Prostate gland (tissue), 2 donors: ENCODE data around the gene CDC123. TPM values are rescaled to one million over a fixed set of nuclear protein-coding genes. Genes with fewer than 3 reads are reported as not detected.

ENCODE experiments used
- DNase-seq: peaks from one replicate; pipeline ENCODE4 v3.0.0-alpha.2; 2019; ENCODE audit warnings: low spot score
- H3K27ac ChIP-seq, 2 donors: fragments of 200-600 bp; sonication (generic); 2 replicates each; pipeline ENCODE4 v1.5.1; 2017 to 2019
- H3K27me3 ChIP-seq: fragments of 200-600 bp; sonication (generic); replicated peaks from 2 replicates; pipeline ENCODE4 v1.5.1; 2019; ENCODE audit not compliant: insufficient read depth
- H3K36me3 ChIP-seq, 2 donors: fragments of 200-600 bp; sonication (generic); 1 replicate in 1 of 2; 2 replicates in 1 of 2; pipeline versions ENCODE4 v1.5.1 to v1.8.1; 2017 to 2019
- H3K4me1 ChIP-seq: fragments of 200-600 bp; sonication (generic); replicated peaks from 2 replicates; pipeline ENCODE4 v1.5.1; 2019
- H3K4me3 ChIP-seq, 2 donors: fragments of 200-600 bp; sonication (generic); 2 replicates each; pipeline ENCODE4 v1.5.1; 2017 to 2019
- H3K9me3 ChIP-seq: fragments of 200-600 bp; sonication (generic); 2 replicates; pipeline ENCODE4 v1.5.1; 2017
- POLR2A ChIP-seq: fragments of 450-650 bp; IDR thresholded peaks from one replicate; pipeline ENCODE4 v1.6.1; 2016; ENCODE audit warnings: antibody characterized with exemption, mild to moderate bottlenecking
- POLR2AphosphoS5 ChIP-seq: sonication (generic); formaldehyde crosslinking; IDR thresholded peaks from one replicate; pipeline ENCODE4 v1.6.1; 2017; ENCODE audit warnings: antibody characterized with exemption
- WGBS: methylation state at CpG from one replicate; pipeline ENCODE4 v1.1.5; 2018; 5-methylcytosine and 5-hydroxymethylcytosine counted together
- intact Hi-C: fragments of 100-400 bp; cut with DNase I; formaldehyde crosslinking; loops from one replicate; pipeline ENCODE4 v1.14.2; 2022
- total RNA-seq, 2 donors: library from RNA; depleted of rRNA; stranded (reverse); fragments of >200 nt; gene quantifications; one replicate each; pipeline ENCODE4 v1.1.0, GENCODE V29; 2016
- TF ChIP-seq, protein P1 (sequence below), 4 experiments: fragments of 200-600 bp in 2 of 4; fragments of 450-650 bp in 2 of 4; sonication (generic) in 2 of 4; IDR thresholded peaks; 1 replicate in 3 of 4; 2 replicates in 1 of 4; pipeline ENCODE4 v1.5.1; 2016 to 2019; ENCODE audit warnings: antibody characterized with exemption in 4 of 4, mild to moderate bottlenecking in 2 of 4, moderate library complexity in 2 of 4

The CDC123 gene
- total RNA-seq, 2 donors from 2014 or later = 52.4 to 63.3 TPM

DNA sequence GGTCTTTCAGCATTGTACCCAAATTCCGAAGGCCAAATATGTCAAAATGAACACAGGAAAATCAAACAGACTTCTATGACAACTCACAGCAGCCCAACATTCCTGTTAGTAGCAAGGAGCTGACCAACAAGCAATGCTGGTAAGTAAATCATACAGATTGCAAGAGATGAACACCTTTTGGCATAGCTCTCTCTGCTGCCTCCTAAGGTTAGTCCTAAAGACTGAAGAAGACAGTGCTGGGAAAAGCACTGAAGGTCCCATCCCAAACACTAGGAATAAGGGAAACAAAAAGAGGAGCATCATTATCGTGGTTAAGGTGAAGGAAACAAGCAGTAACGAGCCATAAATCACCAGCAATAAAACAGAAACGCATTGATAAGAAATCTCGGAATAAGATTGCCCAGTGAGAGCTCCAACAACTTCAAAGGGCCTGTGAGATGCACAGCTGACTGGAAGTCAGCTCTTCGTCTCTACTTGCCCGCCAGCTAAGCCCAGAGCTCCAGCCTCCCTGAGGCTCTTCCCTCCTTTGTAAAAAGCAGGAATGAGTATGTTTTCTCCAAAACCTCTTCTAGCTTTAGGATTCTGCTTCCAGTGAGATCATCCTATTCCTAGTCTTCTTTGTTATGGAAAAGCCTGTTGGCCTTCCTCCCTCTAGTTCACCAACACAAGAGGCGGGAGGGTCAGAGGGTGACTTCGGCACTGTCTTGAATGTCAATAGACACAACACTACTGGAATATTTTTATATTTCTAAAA lies 15.6 kb upstream of the CDC123 start:
- WGBS = 59% methylated on average over 9 of the region's 9 CpGs
- peaks cover 5 to 8% of the 10 kb centered on the region in 2 donors for H3K36me3 ChIP-seq
- no peaks in the 10 kb centered on the region for H3K9me3 ChIP-seq
- H3K27me3 ChIP-seq = no peaks in the 10 kb centered on the region
- no peak overlapping the region for H3K27ac ChIP-seq
- TF ChIP-seq POLR2AphosphoS5 (no peak), POLR2A (no peak)
- TF ChIP-seq, protein P1, sequence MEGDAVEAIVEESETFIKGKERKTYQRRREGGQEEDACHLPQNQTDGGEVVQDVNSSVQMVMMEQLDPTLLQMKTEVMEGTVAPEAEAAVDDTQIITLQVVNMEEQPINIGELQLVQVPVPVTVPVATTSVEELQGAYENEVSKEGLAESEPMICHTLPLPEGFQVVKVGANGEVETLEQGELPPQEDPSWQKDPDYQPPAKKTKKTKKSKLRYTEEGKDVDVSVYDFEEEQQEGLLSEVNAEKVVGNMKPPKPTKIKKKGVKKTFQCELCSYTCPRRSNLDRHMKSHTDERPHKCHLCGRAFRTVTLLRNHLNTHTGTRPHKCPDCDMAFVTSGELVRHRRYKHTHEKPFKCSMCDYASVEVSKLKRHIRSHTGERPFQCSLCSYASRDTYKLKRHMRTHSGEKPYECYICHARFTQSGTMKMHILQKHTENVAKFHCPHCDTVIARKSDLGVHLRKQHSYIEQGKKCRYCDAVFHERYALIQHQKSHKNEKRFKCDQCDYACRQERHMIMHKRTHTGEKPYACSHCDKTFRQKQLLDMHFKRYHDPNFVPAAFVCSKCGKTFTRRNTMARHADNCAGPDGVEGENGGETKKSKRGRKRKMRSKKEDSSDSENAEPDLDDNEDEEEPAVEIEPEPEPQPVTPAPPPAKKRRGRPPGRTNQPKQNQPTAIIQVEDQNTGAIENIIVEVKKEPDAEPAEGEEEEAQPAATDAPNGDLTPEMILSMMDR (IDR thresholded peaks at IDR 0.05) = no peak
- intact Hi-C loops = no loop called here
- DNase-seq = no peak
- no peak overlapping the region for H3K4me3 ChIP-seq
- no peaks in the 10 kb centered on the region for H3K4me1 ChIP-seq

- Histone ChIP-seq H3K36me3 (peaks cover 5 to 8% of the 10 kb centered on the region in 2 donors), H3K27me3 (no peaks in the 10 kb centered on the region), H3K4me1 (no peaks in the 10 kb centered on the region), H3K4me3 (no peak overlapping the region), H3K9me3 (no peaks in the 10 kb centered on the region), H3K27ac (no peak overlapping the region)
- WGBS = 85% methylated on average over 13 of the region's 13 CpGs
- no peak for DNase-seq
- TF ChIP-seq POLR2AphosphoS5 = no peak
- TF ChIP-seq POLR2A = no peak
- TF ChIP-seq, protein P1 (IDR thresholded peaks at IDR 0.05) = no peak
- intact Hi-C loops = no loop called here
Observed at GRCh38 chr10:12181065-12181775, 14.8 kb upstream of the CDC123 start.

DNA sequence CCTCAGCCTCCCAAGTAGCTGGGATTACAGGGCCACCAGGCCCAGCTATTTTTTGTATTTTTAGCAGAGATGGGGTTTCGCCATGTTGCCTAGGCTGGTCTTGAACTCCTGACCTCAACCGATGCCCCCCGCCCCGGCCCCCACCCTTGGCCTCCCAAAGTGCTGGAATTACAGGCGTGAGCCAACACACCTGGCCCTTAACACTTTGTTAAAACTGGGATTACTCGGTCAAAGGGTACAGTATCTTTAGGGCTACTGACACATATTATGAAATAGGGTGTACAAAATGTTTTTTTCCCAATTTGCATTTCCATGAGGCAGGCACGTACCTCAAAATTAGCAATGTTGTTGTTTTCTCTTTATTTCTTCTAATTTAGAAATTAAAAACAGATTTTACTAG lies 11.8 kb upstream of the CDC123 start:
- TF ChIP-seq, protein P1 (IDR thresholded peaks at IDR 0.05) = no peak
- no peak for TF ChIP-seq POLR2A
- TF ChIP-seq POLR2AphosphoS5 = no peak
- Histone ChIP-seq H3K9me3 (no peaks in the 10 kb centered on the region), H3K27ac (no peak overlapping the region), H3K27me3 (no peaks in the 10 kb centered on the region), H3K4me3 (no peak overlapping the region), H3K4me1 (no peaks in the 10 kb centered on the region), H3K36me3 (peaks cover 0 to 5% of the 10 kb centered on the region in 2 donors)
- intact Hi-C loops = no loop called here
- DNase-seq = no peak
- whole genome bisulfite sequencing = 96% methylated on average over 7 of the region's 7 CpGs

- TF ChIP-seq POLR2A = no peak
- no peak for TF ChIP-seq POLR2AphosphoS5
- TF ChIP-seq, protein P1 (IDR thresholded peaks at IDR 0.05) = no peak
- Histone ChIP-seq H3K27me3 (no peaks in the 10 kb centered on the region), H3K9me3 (no peaks in the 10 kb centered on the region), H3K36me3 (peaks cover 0 to 5% of the 10 kb centered on the region in 2 donors), H3K4me3 (no peak overlapping the region), H3K4me1 (no peaks in the 10 kb centered on the region), H3K27ac (no peak overlapping the region)
- WGBS = 85% methylated on average over 8 of the region's 8 CpGs
- no peak for DNase-seq
- intact Hi-C loops = no loop called here
Observed at GRCh38 chr10:12186323-12186722, 9.7 kb upstream of the CDC123 start.
